ENCODE results near the gene KRTAP5-9.
"Not testable (repeated sequence)": the region's sequence is repeated elsewhere in the genome, so short reads cannot be mapped to it uniquely, and the experiment has no call there.

The KRTAP5-9 gene

DNA sequence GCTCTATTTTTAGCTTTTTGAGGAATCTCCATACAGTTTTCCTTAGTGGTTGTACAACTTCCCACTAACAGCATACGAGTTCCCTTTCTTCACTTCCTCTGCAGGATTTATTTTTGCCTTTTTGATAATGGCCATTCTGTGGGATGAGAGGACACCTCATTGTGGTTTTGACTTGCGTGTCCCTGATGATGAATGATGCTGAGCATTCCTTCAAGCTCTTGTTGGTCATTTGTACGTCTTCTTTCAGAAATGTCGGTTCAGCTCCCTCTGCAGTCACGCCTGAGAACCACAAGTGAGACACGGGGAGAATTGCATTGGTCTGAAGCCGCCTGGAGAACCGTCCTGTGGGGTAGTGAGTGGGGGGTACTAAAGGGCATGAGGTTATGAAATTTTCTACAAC, 15.2 kb downstream of the KRTAP5-9 start:
- DNase-seq = peak; percentile 32

GRCh38 chr11:71564430-71564829, 16.2 kb downstream of the KRTAP5-9 start:
- no peak for DNase-seq

- DNase-seq = no peak
Measured at GRCh38 chr11:71565263-71565662, 17.0 kb downstream of the KRTAP5-9 start, which contains the start of gene KRTAP5-10. TSS of gene KRTAP5-10 (plus strand) at chr11:71565563. CDS start at chr11:71565588, 25 bp downstream.

- DNase-seq = no peak
Measured at GRCh38 chr11:71566081-71566620, 17.9 kb downstream of the KRTAP5-9 start.

DNA sequence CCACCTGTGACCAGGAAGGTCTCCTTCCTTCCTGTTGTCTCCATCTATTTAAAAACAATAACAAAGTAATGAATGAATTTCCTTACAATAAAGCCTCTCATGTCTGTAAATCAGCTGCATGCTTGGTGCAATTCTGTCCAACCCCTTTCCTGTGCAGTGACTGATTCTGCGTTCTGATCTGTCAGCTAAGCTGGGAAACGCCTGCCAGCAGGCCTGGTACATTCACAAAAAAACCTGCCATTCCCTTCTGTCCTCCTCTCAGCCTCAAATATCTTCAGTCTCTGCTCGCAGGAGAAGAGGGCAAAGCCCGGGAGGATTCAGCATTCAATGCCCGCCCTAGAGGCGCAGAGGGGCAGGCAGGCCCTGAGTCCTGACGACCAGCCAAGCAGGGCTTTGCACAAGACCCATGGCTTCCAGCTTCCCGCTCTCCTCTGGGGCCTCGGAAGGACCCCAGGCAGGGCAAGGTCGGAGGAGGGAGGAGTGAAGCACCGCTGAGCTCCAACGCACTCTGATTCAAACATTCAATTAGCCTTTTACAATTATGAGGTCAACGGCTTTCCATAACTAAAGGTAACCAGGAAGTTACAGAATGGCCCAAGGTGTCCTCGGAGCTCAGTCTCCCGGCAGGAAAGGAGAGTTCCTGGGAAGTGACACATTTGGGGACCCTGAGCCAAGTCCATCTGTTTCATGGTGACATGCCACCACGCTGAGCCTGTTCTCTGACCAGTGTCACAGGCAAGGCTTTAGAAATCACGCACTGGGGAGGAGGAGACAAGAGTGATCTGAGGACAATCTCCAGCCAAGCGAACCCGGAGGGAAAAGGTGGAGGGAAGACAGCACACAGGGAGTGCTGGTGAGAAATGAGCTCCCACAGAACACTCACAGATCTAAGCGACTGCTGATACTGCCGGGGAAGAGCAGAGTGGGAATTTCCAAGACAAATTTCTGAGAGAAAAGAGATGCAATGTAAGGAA, 18.7 kb downstream of the KRTAP5-9 start:
- DNase-seq = not testable (repeated sequence)

GRCh38 chr11:71567633-71568032, 19.4 kb downstream of the KRTAP5-9 start:
- not testable (repeated sequence) for DNase-seq

DNA sequence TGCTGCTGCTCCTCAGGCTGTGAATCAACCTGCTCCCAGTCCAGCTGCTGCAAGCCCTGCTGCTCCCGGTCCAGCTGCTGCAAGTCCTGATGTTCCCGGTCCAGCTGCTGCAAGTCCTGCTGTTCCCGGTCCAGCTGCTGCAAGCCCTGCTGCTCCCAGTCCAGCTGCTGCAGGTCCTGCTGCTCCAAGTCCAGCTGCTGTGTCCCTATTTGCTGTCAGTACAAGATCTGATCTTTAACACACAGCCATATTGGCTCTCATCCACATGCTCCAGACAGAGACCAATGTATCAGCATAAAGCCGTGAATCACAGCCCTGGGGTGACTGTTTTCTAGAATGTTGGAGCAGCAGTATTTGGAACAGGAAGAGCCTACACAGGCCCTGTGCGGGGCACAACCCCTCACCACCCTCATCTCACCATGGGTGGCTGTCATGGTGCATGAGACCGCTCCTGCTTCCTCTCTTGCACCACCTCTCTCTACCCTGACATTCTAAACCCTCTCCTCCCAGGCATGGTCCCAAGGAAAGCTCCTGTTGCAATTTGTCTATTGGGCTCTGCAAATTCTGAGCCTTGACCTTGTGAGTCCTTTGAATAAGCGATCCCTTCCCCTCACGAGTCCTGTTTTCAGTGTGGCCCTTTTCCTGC, 20.6 kb downstream of the KRTAP5-9 start:
- no peak for DNase-seq

DNA sequence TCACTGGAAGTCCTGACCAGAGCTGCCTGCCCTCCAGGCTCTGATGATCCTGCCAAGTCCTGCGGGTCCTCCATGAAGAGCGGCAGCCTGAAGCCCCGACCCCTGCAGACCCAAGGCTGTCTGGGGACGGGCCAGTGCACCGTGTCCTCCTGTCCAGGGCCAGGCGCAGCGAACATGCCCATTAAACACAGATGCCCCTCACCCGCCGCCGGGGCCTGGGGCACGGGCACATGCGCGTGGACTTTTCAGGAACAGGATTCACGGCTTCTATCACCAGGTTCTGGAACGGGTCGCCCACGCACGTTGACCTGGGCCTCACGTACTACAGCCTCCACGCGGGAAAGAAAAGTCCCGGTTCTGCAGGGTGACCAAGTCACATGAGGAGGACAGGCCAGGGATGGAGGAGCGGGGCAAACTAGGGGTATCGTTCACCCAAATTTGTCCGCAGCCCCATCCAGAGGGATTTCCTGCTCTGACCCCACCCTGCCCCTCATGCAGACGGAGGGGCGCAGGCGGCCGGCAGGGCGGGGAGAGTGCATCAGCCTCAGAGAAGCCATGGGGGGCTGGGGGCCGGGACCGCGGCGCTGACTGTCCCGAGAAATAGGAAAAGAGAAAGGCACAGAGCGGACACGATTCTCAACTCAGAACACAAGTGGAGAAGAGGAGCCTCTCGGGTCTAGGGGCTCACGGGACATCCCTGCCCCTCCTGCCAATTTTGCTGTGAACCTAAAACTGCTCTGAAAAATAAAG, 23.1 kb downstream of the KRTAP5-9 start:
- not testable (repeated sequence) for DNase-seq

DNA sequence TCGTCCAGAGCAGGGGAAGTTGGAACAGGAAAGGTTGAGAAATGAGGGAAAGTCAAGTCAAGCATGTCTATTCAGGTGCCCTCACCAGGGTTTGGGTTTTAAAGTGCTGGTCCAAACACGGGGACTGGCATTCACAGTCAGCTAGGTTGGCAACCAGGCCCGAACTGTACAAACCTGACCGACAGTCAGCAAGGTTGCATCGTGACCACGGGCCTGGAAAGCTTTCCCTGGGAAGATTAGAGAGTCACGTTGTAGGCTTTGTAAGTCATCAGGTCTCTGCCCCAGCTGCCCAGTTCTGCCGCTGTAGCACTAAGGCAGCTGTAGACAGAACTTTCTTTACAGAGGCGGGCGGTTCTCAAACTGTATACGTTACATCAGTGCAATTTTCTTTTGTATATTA, 24.6 kb downstream of the KRTAP5-9 start:
- no peak for DNase-seq

- DNase-seq = no peak
Measured at GRCh38 chr11:71574418-71574817, 26.2 kb downstream of the KRTAP5-9 start.

DNA sequence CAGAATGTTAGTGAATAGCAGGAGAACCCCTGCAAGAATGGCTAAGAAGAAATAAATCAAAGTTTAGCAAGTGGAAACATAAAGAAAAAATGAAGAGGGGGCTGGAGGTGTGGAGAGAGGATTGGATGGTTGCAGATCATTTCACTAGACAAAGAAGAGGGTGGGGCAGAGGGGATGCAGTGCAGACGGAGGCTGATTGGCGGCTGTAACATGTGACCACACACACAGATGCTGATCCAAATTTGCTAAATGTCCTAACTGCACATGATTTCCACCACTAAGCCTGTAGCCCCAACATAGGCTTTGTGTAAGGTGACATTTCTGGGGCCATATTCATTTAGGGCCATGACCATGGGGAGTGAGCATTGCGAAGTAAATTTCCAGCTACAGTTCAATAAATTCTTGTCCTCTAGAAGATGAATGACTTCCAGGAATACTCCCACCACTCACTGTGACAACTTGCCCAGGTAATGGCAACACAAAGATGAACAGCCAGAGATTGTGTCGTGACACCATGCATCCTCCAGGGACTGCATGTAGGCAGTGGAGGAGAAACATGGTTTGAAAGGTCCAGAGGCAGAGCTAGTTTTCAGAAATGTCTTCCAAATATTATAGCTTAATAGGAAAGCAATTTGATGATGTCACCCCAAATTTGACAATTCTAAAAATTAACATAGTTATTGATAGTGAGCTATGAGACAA, 27.7 kb downstream of the KRTAP5-9 start:
- DNase-seq = no peak

DNA sequence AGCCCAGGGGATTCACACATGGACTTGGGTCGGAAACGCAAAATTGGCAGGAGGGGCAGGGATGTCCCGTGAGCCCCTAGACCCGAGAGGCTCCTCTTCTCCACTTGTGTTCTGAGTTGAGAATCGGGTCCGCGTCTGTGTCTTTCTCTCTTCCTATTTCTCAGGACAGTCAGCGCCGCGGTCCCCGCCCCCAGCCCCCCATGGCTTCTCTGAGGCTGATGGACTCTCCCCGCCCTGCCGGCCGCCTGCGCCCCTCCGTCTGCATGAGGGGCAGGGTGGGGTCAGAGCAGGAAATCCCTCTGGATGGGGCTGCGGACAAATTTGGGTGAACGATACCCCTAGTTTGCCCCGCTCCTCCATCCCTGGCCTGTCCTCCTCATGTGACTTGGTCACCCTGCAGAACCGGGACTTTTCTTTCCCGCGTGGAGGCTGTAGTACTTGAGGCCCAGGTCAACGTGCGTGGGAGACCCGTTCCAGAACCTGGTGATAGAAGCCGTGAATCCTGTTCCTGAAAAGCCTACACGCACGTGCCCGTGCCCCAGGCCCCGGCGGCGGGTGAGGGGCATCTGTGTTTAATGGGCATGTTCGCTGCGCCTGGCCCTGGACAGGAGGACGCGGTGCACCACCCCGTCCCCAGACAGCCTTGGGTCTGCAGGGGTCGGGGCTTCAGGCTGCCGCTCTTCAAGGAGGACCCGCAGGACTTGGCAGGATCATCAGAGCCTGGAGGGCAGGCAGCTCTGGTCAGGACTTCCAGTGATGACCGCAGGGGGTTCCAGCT, 28.7 kb downstream of the KRTAP5-9 start:
- DNase-seq = not testable (repeated sequence)

GRCh38 chr11:71577469-71578004, 29.3 kb downstream of the KRTAP5-9 start:
- DNase-seq = no peak

DNA sequence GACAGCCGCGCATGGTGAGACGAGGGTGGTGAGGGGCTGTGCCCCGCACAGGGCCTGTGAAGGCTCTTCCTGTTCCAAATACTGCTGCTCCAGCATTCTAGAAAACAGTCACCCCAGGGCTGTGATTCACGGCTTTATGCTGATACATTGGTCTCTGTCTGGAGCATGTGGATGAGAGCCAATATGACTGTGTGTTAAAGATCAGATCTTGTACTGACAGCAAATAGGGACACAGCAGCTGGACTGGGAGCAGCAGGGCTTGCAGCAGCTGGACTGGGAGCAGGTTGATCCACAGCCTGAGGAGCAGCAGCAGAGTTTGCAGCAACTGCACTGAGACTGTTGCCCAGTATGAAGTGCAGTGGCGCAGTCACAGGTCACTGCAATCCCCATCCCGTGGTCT, 31.3 kb downstream of the KRTAP5-9 start:
- DNase-seq = not testable (repeated sequence)

DNA sequence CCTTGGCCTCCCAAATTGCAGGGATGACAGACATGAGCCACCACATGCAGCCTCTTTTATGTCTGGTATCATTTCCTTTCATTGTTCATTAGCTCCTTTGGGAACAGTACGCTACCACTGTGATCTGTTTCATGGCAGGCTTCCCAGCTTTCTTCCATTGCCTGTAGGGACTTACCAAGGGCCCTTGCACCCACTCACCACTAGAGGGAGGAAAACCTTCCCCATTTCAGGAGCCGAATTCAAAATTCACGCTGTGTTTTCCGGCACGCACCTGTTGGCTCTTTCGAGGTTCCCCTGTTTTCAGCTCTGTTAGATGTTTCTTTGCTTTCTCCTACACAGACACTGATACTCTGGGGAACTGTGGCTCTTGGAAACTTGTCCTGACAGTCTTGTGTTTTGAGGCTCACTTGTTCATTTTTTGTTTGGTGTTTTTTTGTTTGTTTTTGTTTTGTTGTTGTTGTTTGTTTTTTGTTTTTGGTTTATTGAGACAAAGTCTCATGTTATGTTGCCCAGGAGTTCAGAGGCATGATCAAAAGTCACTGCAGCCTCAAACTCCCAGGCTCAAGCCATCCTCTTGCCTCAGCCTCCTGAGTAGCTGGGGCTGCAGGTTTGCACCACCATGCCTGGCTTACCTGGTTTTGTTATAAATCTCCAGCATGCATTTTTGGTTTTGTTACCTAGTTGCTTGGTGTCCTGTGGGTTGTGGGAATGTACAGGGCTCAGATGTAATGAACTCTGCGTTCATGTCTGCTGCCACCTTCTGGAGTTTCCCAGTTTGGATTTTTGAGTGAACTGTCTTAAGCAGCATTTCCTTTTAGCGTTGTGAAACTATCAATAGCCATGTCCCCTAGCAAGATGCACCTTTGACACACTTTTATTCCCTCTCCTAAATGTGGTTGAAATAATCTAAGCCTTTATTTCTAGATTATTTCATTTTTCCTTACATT, 32.1 kb downstream of the KRTAP5-9 start:
- peak; percentile 68 for DNase-seq

DNA sequence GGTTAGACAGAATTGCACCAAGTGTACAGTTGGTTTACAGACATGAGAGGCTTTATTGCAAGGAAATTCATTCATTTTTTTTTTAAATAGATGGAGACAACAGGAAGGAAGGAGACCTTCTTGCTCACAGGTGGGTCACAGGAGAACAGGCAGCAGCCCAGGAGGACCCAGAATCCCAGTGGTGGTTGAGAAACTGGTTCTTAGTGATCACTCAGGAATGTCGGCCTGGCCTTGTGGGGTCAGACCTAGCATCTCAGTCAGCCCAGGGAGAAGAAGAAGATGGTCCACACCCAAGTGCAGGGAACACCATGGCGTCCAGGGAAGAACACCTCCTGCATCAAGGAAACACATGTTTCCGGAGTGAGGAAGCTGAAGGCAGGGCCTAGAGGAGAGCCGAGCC, 33.6 kb downstream of the KRTAP5-9 start:
- no peak for DNase-seq

- DNase-seq = no peak
Measured at GRCh38 chr11:71582309-71582895, 34.2 kb downstream of the KRTAP5-9 start, which contains the start of gene KRTAP5-11. TSS of gene KRTAP5-11 (minus strand) at chr11:71582875. CDS start at chr11:71582837, 38 bp downstream.

GRCh38 chr11:71582969-71583368, 34.7 kb downstream of the KRTAP5-9 start:
- not testable (repeated sequence) for DNase-seq

DNA sequence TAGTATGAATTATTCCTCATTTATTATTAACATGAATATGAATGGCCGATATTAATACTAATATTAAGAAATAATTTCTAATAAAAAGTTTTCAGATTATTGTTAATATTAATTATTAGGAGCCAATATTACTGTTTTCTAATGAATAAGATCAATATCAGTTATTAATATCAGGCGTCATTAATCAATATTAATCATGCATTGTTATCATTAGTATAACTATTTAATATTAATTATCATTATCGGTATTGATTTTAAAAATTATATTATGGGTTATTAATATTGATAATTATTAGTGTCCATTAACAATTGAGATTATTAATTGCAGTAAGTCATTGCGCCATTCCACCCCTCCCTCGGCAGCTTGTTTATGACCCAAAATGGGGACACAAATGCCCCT, 37.5 kb downstream of the KRTAP5-9 start:
- not testable (repeated sequence) for DNase-seq

All from fibroblast of skin of back (primary cell).